A673 (cell line): ENCODE data around the gene GMPPA.

Experiments
- EZH2 ChIP-seq: fragments of 200-600 bp; sonication (generic); IDR thresholded peaks from 2 replicates; pipeline ENCODE4 v1.6.1; 2017; ENCODE audit warnings: borderline replicate concordance, low read depth, mild to moderate bottlenecking, mixed read lengths, antibody characterized with exemption, low read length; ENCODE audit not compliant: poor library complexity, severe bottlenecking
- TF ChIP-seq, protein P1 (sequence below): fragments of 300-800, 200-600 bp; sonication (generic); conservative IDR thresholded peaks from 2 replicates; pipeline ENCODE4 v1.5.1; 2017; ENCODE audit warnings: low read depth, mild to moderate bottlenecking, antibody characterized with exemption, low read length, moderate library complexity, mixed read lengths

DNA sequence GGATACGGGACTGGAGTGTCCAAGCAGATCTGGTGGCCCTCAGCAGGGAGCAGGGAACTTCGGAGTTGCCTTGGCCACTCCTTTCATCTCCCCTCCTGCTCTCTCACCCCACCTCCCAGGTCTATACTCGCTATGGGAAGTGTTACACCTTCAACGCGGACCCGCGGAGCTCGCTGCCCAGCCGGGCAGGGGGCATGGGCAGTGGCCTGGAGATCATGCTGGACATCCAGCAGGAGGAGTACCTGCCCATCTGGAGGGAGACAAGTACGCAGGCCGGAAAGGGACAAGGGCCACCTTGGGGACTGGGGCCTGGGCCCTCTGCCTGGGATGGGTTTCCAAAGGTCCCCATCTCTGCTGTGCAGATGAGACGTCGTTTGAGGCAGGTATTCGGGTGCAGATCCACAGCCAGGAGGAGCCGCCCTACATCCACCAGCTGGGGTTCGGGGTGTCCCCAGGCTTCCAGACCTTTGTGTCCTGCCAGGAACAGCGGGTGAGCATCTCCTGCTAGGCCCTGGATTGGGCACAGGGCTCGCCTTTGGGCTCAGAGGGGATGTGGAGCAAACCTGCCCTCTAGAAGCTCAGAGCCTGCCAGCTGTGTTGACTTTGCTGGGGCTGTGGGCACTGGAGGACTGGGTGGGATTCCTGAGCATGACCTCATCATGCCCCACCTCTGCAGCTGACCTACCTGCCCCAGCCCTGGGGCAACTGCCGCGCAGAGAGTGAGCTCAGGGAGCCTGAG is 33.1 kb downstream of the GMPPA start:
- TF ChIP-seq, protein P1, sequence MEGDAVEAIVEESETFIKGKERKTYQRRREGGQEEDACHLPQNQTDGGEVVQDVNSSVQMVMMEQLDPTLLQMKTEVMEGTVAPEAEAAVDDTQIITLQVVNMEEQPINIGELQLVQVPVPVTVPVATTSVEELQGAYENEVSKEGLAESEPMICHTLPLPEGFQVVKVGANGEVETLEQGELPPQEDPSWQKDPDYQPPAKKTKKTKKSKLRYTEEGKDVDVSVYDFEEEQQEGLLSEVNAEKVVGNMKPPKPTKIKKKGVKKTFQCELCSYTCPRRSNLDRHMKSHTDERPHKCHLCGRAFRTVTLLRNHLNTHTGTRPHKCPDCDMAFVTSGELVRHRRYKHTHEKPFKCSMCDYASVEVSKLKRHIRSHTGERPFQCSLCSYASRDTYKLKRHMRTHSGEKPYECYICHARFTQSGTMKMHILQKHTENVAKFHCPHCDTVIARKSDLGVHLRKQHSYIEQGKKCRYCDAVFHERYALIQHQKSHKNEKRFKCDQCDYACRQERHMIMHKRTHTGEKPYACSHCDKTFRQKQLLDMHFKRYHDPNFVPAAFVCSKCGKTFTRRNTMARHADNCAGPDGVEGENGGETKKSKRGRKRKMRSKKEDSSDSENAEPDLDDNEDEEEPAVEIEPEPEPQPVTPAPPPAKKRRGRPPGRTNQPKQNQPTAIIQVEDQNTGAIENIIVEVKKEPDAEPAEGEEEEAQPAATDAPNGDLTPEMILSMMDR = no peak
- TF ChIP-seq EZH2 = no peak
